HG03039 (cell line): ENCODE measurements around the gene OR1M1.

ENCODE experiments used
- ATAC-seq: cut with Tn5 transposase; IDR thresholded peaks from one replicate; pipeline ENCODE4 v1.9.1; 2021; ENCODE audit warnings: mild to moderate bottlenecking, moderate library complexity; ENCODE audit not compliant: unreplicated experiment

OR1M1 gene

DNA sequence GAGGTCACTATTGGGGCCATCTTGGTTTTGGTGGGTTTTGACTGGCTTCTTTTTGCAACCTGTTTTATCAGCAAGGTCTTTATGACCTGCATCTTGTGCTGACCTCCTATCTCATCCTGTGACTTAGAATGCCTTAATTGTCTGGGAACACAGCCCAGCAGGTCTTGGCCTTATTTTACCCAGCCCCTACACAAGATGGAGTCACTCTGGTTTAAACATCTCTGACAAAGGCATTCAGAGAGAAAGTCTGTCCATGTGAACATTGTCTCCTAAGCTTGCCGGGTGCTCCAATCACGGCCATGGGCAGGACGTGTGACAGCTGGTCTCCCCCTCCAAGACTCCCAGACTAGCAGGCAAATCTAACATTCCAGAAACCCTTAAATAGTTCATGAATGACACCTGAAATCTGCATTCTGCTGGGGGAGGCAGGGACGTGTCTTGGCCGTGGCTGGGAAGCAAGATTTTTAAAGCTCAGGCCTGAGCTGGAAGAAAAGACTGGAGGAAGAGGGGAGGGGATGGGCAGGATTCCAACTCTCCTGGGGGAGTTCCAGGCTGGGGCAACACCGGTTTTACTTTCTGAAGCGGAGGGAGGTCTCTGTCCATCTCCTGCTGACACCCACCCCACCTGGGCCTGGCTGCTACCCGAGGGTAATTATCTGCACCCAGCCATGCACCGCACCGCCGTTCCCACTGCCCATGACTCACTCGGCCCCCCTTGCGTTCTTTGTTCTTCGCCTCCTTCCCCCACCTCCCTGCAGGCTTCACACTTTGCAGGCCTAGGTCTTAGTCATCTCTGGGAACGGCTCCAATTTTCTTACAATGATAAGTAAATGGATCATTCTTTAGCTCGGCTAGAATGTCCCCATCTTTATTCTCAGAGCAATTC, 11.6 kb upstream of the OR1M1 start:
- ATAC-seq = no peak

DNA sequence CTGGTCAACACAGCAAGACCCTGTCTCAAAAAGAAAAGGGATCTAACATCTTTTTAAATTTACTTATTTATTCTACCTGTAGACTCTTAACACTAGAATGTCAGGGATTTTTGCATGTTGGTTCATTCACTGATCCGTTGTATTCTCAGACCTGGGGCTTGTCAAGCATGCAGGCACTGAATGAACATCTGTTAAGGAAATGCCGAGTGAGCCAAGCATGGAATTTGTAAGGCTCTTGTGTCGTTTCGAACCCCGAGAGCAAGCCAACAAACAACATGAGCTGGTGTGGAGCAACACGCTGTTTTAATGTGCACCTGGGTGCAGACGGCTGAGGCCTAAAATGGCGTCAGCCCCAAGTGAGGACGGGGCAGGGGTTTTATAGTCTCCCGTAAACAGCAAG, 10.0 kb upstream of the OR1M1 start:
- no peak for ATAC-seq

DNA sequence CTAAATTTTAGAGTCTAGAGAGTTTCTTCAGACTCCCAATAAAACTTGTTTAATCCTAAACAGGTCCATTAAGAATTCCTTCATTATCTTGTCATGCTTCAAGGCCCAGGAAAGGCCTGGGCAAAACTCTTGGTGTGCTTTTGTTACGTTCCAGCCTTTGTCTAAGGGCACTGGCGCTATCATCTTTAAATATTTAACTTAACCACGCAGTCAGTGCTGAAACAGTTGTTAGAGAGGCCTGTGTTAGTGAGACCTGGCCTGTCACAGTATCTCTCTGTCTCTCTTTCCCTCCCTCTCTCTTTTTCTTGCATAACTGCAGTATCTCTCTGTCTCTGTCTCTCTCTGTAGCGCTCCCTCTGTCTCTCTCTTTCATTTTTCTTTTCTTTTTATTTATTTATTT, 8.2 kb upstream of the OR1M1 start:
- no peak for ATAC-seq

DNA sequence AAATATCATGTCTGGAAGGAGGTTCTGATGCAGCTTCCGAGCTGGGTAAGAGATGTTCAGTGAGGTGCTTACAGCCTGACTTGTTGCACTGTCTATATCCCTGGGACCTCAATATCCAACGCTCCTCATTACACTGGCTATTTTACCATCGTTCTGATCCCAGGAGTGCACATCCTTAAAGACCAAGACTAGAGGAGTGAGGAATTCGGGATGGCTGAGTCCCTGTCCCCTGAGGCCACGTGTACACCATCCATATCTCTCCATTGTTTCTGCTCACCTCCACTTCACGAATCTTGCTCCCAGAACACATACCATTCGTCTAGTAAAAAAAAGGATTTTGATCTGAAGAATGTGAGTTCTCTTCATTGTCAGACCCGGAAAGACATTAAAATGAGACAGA, 20.5 kb downstream of the OR1M1 start, which contains the start of gene OR7G2:
Gene OR7G2, minus strand, starts transcription at position 101 of the 400 bp plus-strand sequence. CDS start 4,232 bp downstream, outside the sequence.
- ATAC-seq = no peak

DNA sequence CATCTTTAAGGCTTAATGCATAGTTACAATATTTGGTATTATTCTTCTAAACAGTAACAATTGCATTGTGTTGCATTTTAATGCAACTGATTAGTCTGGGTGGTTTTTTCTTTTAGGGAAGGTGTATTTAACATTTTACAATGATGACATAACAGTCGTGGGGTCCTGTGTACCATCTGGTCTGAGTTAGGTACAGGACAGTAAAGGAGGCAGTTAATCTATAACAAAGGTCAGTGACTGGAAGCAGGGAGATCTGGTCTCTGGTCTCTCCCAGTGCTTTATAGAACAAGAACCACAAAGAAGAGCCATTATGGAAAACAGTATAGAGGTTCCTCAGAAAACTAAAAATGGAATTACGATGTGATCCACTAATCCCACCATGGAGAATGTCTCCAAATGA, 23.1 kb downstream of the OR1M1 start:
- no peak for ATAC-seq

DNA sequence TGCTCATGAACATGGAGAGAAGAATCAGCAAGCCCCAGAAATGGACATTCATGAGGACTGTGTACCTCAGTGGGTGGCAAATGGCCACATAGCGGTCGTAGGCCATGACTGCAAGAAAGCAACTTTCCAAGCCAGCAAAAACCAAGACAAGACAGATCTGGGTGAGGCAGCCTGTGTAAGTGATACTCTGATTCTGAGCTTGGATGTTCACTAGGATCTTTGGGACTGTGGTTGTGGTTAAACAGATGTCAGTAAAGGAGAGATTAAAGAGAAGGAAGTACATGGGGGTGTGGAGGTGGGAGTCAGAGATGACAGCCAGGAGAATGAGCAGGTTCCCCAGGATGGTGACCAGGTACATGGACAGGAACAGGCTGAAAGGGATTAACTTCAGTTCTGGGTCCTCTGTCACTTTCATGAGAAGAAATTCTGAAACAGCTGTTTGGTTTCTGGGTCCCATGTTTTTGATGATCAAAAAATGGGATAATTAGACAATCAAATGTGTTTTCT, 28.5 kb downstream of the OR1M1 start, which contains the start of gene OR7G1:
Gene OR7G1, minus strand, starts transcription at position 457 of the 507 bp plus-strand sequence. Its CDS starts 0 bp downstream, at position 457.
- no peak for ATAC-seq

DNA sequence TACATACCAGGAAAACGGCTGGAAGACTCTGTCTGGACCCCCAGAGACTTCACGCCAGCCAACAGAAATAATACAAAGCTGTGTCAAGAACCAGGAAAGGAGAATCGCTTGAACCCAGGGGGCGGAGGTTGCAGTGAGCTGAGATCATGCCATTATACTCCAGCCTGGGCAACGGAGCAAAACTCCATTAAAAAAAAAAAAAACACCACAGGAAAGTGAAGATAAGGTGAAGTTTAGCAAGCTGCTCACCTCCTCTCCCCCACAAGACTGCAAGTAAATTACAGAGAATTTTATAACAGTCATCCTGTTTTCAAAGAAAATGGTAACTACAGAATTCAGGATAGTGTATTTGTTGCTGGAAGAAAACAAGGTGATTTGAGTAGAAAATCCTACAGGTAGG, 29.7 kb downstream of the OR1M1 start:
- ATAC-seq = no peak

DNA sequence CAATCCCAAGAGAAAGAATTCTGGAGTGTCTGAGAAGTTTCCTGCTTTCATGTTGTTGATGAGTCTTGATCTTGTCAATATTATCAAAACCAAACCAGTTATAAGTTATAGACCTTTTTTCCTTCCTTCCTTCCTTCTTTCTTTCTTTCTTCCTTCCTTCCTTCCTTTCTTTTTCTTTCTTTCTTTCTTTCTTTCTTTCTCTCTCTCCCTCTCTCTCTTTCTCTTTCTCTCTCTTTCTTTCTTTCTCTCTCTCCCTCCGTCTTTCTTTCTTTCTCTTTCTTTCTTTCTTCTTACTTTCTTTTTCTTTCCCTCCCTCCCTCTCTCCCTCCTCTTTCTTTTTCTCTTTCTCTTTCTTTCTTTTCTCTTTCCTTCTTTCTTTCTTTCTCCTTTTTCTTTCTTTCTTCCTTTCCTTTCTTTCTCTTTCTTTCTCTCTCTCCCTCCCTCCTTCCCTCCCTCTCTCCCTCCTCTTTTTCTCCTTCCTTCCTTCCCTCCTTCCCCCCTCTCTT, 40.1 kb downstream of the OR1M1 start, which contains the start of gene OR7G3:
Gene OR7G3, minus strand, starts transcription at position 51 of the 506 bp plus-strand sequence. Its CDS starts 0 bp downstream, at position 51.
- no peak for ATAC-seq

DNA sequence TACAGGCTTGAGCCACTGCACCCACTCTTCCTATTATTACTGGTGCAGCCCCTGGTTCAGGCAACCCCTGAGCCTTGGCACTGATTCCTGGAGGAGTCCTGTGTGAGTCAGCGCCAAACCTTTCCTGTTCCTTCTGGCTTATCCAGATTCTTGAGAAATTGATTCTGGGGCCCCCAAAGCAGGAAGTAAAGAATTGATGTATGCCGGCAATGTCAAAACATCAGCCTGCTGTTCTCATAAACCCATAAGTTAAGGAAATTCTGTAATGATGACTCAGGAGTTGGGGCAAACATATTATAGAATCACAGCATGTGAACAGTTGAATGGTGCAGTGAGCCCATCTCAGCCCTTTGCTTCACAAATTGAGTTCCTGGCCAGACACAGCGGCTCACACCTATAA, 41.3 kb downstream of the OR1M1 start:
- no peak for ATAC-seq

DNA sequence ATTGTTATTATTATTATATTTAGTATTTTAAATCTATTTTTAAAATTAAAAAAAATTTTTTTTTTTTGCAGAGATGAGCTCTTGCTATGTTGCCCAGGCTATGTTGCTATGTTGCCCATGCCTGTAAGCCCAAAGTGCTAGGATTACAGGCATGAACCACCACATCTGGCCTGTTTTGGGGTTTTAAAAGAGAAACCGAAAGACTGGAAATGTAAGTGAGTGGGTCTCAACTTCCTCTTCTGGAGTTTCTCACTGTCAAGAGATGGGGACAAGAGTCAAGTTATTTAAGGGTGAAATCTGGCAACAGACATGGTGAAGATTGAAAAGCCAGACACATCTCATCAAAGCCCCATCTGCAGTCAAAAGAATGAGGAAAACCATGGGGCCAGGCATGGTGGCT, 44.1 kb downstream of the OR1M1 start:
- ATAC-seq = no peak

DNA sequence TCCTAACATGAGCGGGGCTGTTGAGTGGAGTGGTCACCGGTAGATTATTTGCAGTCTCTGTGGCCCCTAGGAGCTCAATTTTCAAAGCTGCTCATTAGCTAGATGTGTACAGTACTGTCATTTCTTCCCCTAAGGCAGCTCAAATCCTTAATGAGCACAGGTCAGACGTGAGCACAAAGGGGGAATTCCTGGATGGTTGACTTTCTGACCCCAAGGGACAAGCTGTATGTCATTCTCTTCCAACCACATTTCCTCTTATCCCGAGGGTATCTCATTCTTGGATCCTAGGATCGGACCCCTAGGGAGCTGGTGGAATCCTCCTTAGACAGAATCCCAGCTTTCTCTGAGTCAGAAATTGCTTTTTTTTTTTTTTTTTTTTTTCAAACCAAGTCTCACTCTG, 45.6 kb downstream of the OR1M1 start:
- no peak for ATAC-seq

DNA sequence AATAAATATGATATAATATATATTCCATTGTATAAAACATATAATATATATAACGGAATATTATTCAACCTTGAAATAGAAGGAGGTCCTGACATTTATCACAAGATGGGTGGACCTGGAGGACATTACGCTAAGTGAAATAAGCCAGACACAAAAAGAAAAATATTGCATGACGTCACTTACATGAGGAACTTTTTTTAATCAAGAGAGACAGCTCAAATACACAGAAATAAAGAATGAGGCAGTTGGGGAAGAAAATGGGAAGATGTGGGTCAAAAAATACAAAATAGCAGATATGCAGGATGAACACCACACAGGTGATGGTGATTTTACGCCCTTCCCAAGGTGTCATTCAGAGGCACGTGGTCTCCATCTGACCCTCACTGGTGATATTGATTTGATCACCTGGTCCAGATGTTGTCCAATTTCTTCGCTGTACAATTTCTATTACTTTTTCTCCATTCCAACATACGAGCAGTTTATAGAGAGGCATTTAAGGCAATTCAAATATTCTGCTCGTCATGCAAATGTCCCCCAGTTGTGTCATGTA, 52.8 kb downstream of the OR1M1 start:
- ATAC-seq = no peak

DNA sequence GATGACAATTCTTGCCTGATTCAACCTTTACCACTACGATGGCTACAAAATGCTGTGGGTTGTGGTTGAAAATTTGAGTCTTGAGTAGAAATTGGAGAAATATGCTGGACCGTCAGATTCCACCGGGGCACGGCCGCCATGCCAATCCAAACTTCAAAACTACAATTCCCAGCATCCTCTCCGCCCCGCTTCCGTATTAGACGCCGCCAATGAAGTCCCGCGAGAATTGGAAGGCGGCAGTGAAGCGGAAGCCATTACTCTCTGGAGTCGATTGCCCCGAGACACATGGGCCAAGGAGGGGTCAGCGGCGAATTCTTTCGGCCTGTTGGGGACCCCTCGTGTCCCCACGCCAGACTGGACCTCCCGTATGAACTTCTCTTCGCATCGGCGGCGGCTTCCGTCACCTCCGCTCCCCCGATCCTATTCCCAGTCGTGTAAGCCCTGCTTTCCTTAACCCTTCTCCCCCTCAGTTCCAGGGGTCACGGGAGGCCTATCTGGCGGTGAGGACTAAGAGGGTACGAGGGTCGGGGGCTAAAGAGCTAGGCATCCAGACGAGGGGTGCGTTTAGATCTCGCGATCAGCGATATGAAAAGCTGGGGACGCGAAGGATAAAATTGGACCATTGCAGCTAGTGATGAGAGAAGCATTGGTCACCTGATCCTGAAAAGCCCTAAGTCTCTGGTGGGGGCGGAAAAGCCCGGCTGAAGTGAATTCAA, 53.5 kb downstream of the OR1M1 start, which contains the start of gene ZNF317:
Gene ZNF317, plus strand, starts transcription at position 239 of the 716 bp plus-strand sequence. CDS start 15,620 bp downstream, outside the sequence.
- ATAC-seq = peak; percentile 85

DNA sequence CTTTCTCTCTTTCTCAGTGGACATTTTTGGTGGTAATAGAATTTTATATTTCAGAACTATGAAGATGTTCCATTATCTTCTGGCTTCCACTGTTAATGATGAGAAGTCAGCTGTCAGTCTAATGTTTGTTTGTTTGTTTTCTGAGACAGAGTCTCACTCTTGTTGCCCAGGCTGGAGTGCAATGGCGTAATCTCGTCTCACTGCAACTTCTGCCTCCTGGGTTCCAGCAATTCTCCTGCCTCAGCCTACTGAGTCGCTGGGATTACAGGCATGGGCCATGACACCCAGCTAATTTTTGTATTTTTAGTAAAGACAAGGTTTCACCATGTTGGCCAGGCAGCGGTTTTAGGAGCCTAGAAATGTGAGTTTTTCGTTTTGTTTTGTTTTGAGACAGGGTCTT, 58.1 kb downstream of the OR1M1 start:
- no peak for ATAC-seq
